Brain microvascular endothelial cell (primary cell): ENCODE data around the gene ADAMTSL4.
"Not testable (repeated sequence)": the region's sequence is repeated elsewhere in the genome, so short reads cannot be mapped to it uniquely, and the experiment has no call there.

Source experiments
- DNase-seq: peaks from one replicate; pipeline ENCODE4 v3.0.0-alpha.2; 2020
- H3K27ac ChIP-seq: fragments of 250-450 bp; sonication (Bioruptor Pico); 2 replicates; pipeline ENCODE4 v1.5.1; 2020; ENCODE audit warnings: mild to moderate bottlenecking, moderate library complexity
- H3K27me3 ChIP-seq: fragments of 250-450 bp; sonication (Bioruptor Pico); replicated peaks from 2 replicates; pipeline ENCODE4 v1.5.1; 2020; ENCODE audit warnings: mild to moderate bottlenecking
- H3K36me3 ChIP-seq: fragments of 250-450 bp; sonication (Bioruptor Pico); replicated peaks from 2 replicates; pipeline ENCODE4 v1.5.1; 2020; ENCODE audit warnings: mild to moderate bottlenecking
- H3K4me3 ChIP-seq: 2 replicates; pipeline ENCODE4 v1.5.1; 2011; ENCODE audit warnings: low read depth, mild to moderate bottlenecking, control low read depth, low read length, moderate library complexity
- CTCF ChIP-seq: IDR thresholded peaks from 2 replicates; pipeline ENCODE4 v1.5.1; 2011; ENCODE audit warnings: low read depth, mild to moderate bottlenecking, moderate library complexity, low read length, control low read depth, inconsistent platforms; ENCODE audit errors: missing control alignments
- in situ Hi-C: cut with HindIII; loops from 2 replicates; pipeline ENCODE4 v1.10.0; 2017; ENCODE audit warnings: low sequenced_read_pairs, low pct_ligation_motif_present

ADAMTSL4 gene

GRCh38 chr1:150577557-150578271 lies 28.5 kb downstream of the ADAMTSL4 start:
- H3K27ac ChIP-seq: peak overlapping the region; percentile 97
- H3K36me3 ChIP-seq: peaks cover 65% of the 10 kb centered on the region
- in situ Hi-C loops: no loop called here
- peak; percentile 35 for DNase-seq
- H3K27me3 ChIP-seq: no peaks in the 10 kb centered on the region
- no peak for TF ChIP-seq CTCF
- peak overlapping the region; percentile 100 for H3K4me3 ChIP-seq

GRCh38 chr1:150578272-150579109 lies 29.3 kb downstream of the ADAMTSL4 start:
- Histone ChIP-seq H3K36me3 (peaks cover 57% of the 10 kb centered on the region), H3K4me3 (peak overlapping the region; percentile 100), H3K27me3 (no peaks in the 10 kb centered on the region), H3K27ac (peak overlapping the region; percentile 97)
- in situ Hi-C loops: no loop called here
- peak; percentile 82 for DNase-seq
- no peak for TF ChIP-seq CTCF

- TF ChIP-seq CTCF: peak; percentile 20
- no peaks in the 10 kb centered on the region for H3K27me3 ChIP-seq
- peaks cover 50% of the 10 kb centered on the region for H3K36me3 ChIP-seq
- in situ Hi-C loops: no loop called here
- DNase-seq: peak; percentile 94
- H3K27ac ChIP-seq: peak within 1 kb of the TSS; percentile 97
- H3K4me3 ChIP-seq: peak within 1 kb of the TSS; percentile 100
Measured at GRCh38 chr1:150579110-150579944, 30.1 kb downstream of the ADAMTSL4 start, which contains the start of gene MCL1. Gene MCL1 (minus strand): TSS chr1:150579610. CDS start chr1:150579530, 80 bp downstream.

GRCh38 chr1:150579945-150580642 lies 30.9 kb downstream of the ADAMTSL4 start:
- in situ Hi-C loops: no loop called here
- no peak for TF ChIP-seq CTCF

GRCh38 chr1:150580966-150581365 lies 31.8 kb downstream of the ADAMTSL4 start:
- H3K27ac ChIP-seq, H3K27me3 ChIP-seq, H3K4me3 ChIP-seq, in situ Hi-C loops, DNase-seq: not testable (repeated sequence)
- H3K36me3 ChIP-seq: peaks cover 34% of the 10 kb centered on the region

More at GRCh38 chr1:150579945-150580642, 30.9 kb downstream of the ADAMTSL4 start:
- Histone ChIP-seq H3K36me3 (peaks cover 42% of the 10 kb centered on the region), H3K4me3 (peak overlapping the region; percentile 45), H3K27me3 (no peaks in the 10 kb centered on the region), H3K27ac (peak overlapping the region; percentile 79)
- no peak for DNase-seq

GRCh38 chr1:150581437-150581836 lies 32.2 kb downstream of the ADAMTSL4 start:
- H3K36me3 ChIP-seq: peaks cover 29% of the 10 kb centered on the region
- in situ Hi-C loops, DNase-seq: not testable (repeated sequence)

GRCh38 chr1:150581962-150582361 lies 32.8 kb downstream of the ADAMTSL4 start:
- peaks cover 24% of the 10 kb centered on the region for H3K36me3 ChIP-seq
- H3K27me3 ChIP-seq, H3K4me3 ChIP-seq, H3K27ac ChIP-seq, in situ Hi-C loops, DNase-seq: not testable (repeated sequence)

More at GRCh38 chr1:150581437-150581836, 32.2 kb downstream of the ADAMTSL4 start:
- not testable (repeated sequence) for H3K27ac ChIP-seq, H3K4me3 ChIP-seq, H3K27me3 ChIP-seq
